ENCODE measurements around the gene CXorf58. TPM values are rescaled to one million over a fixed set of nuclear protein-coding genes. Genes with fewer than 3 reads are reported as not detected.

CXorf58 gene
- total RNA-seq, 2 donors from 2014 or later: not detected

DNA sequence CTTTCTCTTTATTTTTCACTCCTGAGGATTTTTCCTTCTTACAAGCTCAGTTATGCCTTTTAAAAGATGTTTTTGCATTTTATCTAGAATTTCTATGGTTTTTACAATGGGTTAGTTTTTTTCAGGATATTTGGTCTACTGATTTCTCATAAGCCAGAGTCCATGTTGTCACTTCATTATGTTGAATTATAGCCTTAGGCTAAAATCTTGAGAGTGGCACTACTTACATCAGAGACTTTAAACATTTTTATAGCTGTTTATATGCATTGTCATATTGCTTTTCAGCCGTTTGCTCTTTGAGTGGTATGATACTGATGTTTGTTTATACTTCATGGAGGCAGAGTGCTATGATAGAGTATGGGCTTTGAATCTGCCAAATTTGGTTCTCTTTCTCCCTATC lies 36.4 kb downstream of the CXorf58 start:
- DNase-seq (ENCODE audit: low spot score) (no peak), ATAC-seq (ENCODE audit: insufficient number of reproducible peaks, low FRiP score, low read depth) (no peak)
- Histone ChIP-seq H3K36me3 (no peaks in the 10 kb centered on the region), H3K27me3 (replicated peaks; ENCODE audit: insufficient read depth) (no peaks in the 10 kb centered on the region), H3K4me1 (ENCODE audit: control insufficient read depth in 1 of 2, low read depth in 2 of 2) (no peaks in the 10 kb centered on the region), H3K4me3 (no peak overlapping the region), H3K9me3 (no peaks in the 10 kb centered on the region), H3K27ac (no peak overlapping the region)
- TF ChIP-seq, protein P1, sequence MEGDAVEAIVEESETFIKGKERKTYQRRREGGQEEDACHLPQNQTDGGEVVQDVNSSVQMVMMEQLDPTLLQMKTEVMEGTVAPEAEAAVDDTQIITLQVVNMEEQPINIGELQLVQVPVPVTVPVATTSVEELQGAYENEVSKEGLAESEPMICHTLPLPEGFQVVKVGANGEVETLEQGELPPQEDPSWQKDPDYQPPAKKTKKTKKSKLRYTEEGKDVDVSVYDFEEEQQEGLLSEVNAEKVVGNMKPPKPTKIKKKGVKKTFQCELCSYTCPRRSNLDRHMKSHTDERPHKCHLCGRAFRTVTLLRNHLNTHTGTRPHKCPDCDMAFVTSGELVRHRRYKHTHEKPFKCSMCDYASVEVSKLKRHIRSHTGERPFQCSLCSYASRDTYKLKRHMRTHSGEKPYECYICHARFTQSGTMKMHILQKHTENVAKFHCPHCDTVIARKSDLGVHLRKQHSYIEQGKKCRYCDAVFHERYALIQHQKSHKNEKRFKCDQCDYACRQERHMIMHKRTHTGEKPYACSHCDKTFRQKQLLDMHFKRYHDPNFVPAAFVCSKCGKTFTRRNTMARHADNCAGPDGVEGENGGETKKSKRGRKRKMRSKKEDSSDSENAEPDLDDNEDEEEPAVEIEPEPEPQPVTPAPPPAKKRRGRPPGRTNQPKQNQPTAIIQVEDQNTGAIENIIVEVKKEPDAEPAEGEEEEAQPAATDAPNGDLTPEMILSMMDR (IDR thresholded peaks at IDR 0.05): no peak

DNA sequence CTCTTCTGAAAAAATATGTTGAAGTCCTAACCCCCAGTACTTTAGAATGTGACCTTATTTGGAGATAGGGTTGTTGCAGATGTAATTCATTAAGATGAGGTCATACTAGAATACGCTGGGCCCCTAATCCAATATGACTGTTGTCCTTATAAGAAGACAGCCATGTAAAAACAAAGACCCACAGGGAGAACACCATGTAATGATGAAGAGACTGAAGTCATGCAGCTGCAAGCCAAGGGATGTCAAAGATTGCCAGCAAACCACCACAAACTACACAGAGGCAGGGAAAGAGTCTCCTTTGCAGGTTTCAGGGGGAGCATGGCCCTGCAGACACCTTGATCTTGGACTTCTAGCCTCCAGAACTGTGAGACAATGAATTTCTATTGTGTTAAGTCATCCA lies 37.4 kb downstream of the CXorf58 start:
- no peak for ATAC-seq (ENCODE audit: insufficient number of reproducible peaks, low FRiP score, low read depth)
- no peak for DNase-seq (ENCODE audit: low spot score)
- H3K27ac ChIP-seq: no peak overlapping the region
- TF ChIP-seq, protein P1 (IDR thresholded peaks at IDR 0.05): no peak
- no peaks in the 10 kb centered on the region for H3K36me3 ChIP-seq
- H3K9me3 ChIP-seq: no peaks in the 10 kb centered on the region
- H3K4me1 ChIP-seq (ENCODE audit: control insufficient read depth in 1 of 2, low read depth in 2 of 2): no peaks in the 10 kb centered on the region
- H3K4me3 ChIP-seq: no peak overlapping the region
- H3K27me3 ChIP-seq (replicated peaks; ENCODE audit: insufficient read depth): no peaks in the 10 kb centered on the region

DNA sequence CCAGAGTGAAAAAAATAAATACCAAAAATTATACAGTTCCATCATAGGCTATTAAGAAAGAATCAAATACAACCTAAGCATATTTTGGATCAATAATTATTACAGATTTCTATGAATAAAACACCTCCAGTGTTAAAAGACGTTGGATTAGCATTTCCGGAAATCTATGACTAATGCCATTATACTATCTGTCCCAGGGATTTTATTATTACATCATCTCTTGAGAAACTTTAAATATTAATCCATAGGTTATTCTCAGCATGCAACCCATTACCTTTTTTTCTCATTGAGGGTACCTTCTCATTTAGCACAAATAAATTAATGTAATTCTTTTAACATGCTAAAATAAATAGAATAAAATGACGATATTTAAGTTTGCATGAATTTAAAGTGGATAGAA lies 44.6 kb downstream of the CXorf58 start:
- DNase-seq (ENCODE audit: low spot score) (no peak), ATAC-seq (ENCODE audit: insufficient number of reproducible peaks, low FRiP score, low read depth) (no peak)
- H3K4me3 ChIP-seq: no peak overlapping the region
- H3K36me3 ChIP-seq: no peaks in the 10 kb centered on the region
- H3K4me1 ChIP-seq (ENCODE audit: control insufficient read depth in 1 of 2, low read depth in 2 of 2): no peaks in the 10 kb centered on the region
- H3K9me3 ChIP-seq: no peaks in the 10 kb centered on the region
- H3K27me3 ChIP-seq (replicated peaks; ENCODE audit: insufficient read depth): no peaks in the 10 kb centered on the region
- H3K27ac ChIP-seq: no peak overlapping the region
- TF ChIP-seq, protein P1 (IDR thresholded peaks at IDR 0.05): no peak

DNA sequence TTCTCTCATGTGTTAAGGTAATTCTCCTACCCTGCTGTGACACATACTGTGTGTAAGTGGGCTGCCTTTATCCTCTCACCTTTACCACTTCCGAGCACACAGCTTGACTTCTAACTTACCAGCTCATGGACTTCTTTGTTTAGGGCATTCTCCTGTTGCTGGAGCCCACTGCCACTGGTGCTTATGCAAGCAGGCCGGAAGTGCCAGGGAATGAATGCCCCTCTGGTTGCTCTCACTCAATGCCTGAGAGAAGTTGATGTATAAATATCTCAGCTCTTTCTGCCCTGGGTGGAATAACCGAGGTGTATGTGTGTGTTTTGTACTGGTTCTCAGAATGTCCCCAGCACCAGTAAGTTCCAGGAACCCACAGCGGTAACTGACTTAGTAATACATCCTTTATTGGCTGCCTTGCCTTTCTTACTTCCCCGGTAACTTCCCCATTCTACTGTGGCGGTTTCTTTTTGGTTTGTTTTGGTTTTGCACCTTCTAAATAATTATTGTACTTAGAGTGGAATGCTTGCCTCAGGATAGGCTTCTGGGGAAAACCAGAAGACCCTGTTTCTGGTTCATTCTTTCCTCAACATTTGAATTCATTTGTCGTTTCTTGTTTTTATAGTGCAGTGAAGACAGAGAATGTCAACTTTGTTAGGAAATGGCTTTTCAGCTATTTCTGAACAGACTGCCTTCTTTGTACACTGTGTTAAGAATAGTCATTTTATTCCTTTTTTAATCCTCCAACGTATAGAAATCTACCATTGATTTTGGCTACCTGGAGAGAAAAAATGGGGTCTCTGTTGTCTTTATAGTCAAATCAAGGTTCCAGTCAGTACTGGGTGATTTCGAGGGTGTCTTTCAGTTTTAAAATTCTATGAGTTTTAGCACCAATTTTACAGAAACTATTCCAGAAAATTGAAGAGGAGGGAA lies 45.4 kb downstream of the CXorf58 start:
- H3K36me3 ChIP-seq: no peaks in the 10 kb centered on the region
- H3K9me3 ChIP-seq: no peaks in the 10 kb centered on the region
- H3K4me3 ChIP-seq: peak overlapping the region; percentile 56
- no peaks in the 10 kb centered on the region for H3K27me3 ChIP-seq (replicated peaks; ENCODE audit: insufficient read depth)
- no peaks in the 10 kb centered on the region for H3K4me1 ChIP-seq (ENCODE audit: control insufficient read depth in 1 of 2, low read depth in 2 of 2)
- ATAC-seq (ENCODE audit: insufficient number of reproducible peaks, low FRiP score, low read depth): no peak
- TF ChIP-seq, protein P1 (IDR thresholded peaks at IDR 0.05): no peak
- no peak for DNase-seq (ENCODE audit: low spot score)
- H3K27ac ChIP-seq: no peak overlapping the region

DNA sequence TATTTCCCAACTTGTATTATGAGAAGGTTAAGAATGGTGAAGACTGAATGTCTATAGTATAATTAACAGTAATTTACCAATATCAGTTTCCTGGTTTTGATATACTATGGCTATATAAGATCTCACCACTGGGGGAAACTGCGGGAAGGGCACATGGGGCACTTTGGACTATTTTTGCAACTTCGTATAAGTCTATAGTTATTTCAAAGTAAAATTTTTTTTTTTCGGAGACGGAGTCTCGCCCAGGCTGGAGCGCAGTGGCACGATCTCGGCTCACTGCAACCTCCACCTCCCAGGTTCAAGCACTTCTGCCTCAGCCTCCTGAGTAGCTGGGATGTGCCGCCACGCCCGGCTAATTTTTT lies 46.1 kb downstream of the CXorf58 start:
- ATAC-seq (ENCODE audit: insufficient number of reproducible peaks, low FRiP score, low read depth) (no peak), DNase-seq (ENCODE audit: low spot score) (no peak)
- Histone ChIP-seq H3K36me3 (no peaks in the 10 kb centered on the region), H3K4me3 (no peak overlapping the region), H3K4me1 (ENCODE audit: control insufficient read depth in 1 of 2, low read depth in 2 of 2) (no peaks in the 10 kb centered on the region), H3K27ac (no peak overlapping the region), H3K27me3 (replicated peaks; ENCODE audit: insufficient read depth) (no peaks in the 10 kb centered on the region), H3K9me3 (no peaks in the 10 kb centered on the region)
- TF ChIP-seq, protein P1 (IDR thresholded peaks at IDR 0.05): no peak
